GM12891 (cell line): ENCODE measurements around the gene BCAP31.
"Not testable (repeated sequence)": the region's sequence is repeated elsewhere in the genome, so short reads cannot be mapped to it uniquely, and the experiment has no call there.

Experiments
- DNase-seq: peaks from one replicate; pipeline ENCODE4 v3.0.0; 2011; ENCODE audit warnings: low spot score; ENCODE audit not compliant: insufficient read length
- FAIRE-seq: peaks from 2 replicates; lab custom pipeline; 2011; peaks lifted over from hg19 to GRCh38; lab: Jason Lieb, UNC
- PAX5 ChIP-seq: IDR thresholded peaks from 2 replicates; pipeline ENCODE4 v1.6.1; 2011; ENCODE audit warnings: low read length, moderate library complexity, mild to moderate bottlenecking; ENCODE audit not compliant: insufficient read depth, severe bottlenecking
- POLR2A ChIP-seq: IDR thresholded peaks from 2 replicates; pipeline ENCODE4 v1.6.1; 2011; ENCODE audit warnings: low read depth, low read length, control low read depth
- POLR2AphosphoS5 ChIP-seq: IDR thresholded peaks from 2 replicates; pipeline ENCODE4 v1.6.1; 2011; ENCODE audit warnings: low read depth, low read length, control low read depth
- POU2F2 ChIP-seq: IDR thresholded peaks from 2 replicates; pipeline ENCODE4 v1.6.1; 2011; ENCODE audit warnings: low read depth, mild to moderate bottlenecking, control low read depth, low read length, moderate library complexity
- SPI1 ChIP-seq: IDR thresholded peaks from 2 replicates; pipeline ENCODE4 v1.6.1; 2011; ENCODE audit warnings: low read depth, low read length, control low read depth
- TAF1 ChIP-seq: IDR thresholded peaks from 2 replicates; pipeline ENCODE4 v1.6.1; 2011; ENCODE audit warnings: low read depth, low read length, control low read depth

BCAP31 gene

GRCh38 chrX:153692611-153693156 lies 31.5 kb downstream of the BCAP31 start:
- FAIRE-seq (no peak), DNase-seq (no peak)
- TF ChIP-seq SPI1 (no peak), POLR2A (no peak), TAF1 (no peak)

- DNase-seq (no peak), FAIRE-seq (no peak)
- TF ChIP-seq SPI1 (no peak), POU2F2 (no peak), POLR2A (no peak), POLR2AphosphoS5 (no peak), PAX5 (no peak), TAF1 (no peak)
These were observed 32.2 kb downstream of the BCAP31 start for GRCh38 chrX:153692003-153692402.

- FAIRE-seq, DNase-seq: not testable (repeated sequence)
These were observed 33.0 kb downstream of the BCAP31 start for GRCh38 chrX:153691032-153691827.

GRCh38 chrX:153690466-153690865 lies 33.7 kb downstream of the BCAP31 start:
- FAIRE-seq (no peak), DNase-seq (no peak)
- TF ChIP-seq POLR2A (no peak), TAF1 (no peak), PAX5 (no peak), POLR2AphosphoS5 (no peak), SPI1 (no peak), POU2F2 (no peak)

- FAIRE-seq = no peak
- no peak for TF ChIP-seq SPI1
- TF ChIP-seq POLR2A = no peak
- TF ChIP-seq POU2F2 = no peak
- TF ChIP-seq POLR2AphosphoS5 = no peak
- TF ChIP-seq TAF1 = no peak
- no peak for TF ChIP-seq PAX5
- no peak for DNase-seq
These were observed 34.3 kb downstream of the BCAP31 start for GRCh38 chrX:153689654-153690465.

- no peak for DNase-seq
- TF ChIP-seq PAX5 = no peak
- no peak for TF ChIP-seq POLR2AphosphoS5
- no peak for TF ChIP-seq POLR2A
- TF ChIP-seq SPI1 = no peak
- TF ChIP-seq POU2F2 = no peak
- no peak for TF ChIP-seq TAF1
- FAIRE-seq = no peak
These were observed 35.1 kb downstream of the BCAP31 start for GRCh38 chrX:153688911-153689590.

- no peak for FAIRE-seq
- DNase-seq = no peak
- TF ChIP-seq TAF1 = no peak
- no peak for TF ChIP-seq SPI1
- TF ChIP-seq POLR2A = no peak
- TF ChIP-seq PAX5 = no peak
- TF ChIP-seq POU2F2 = no peak
- no peak for TF ChIP-seq POLR2AphosphoS5
These were observed 35.7 kb downstream of the BCAP31 start for GRCh38 chrX:153688506-153688905.

GRCh38 chrX:153688071-153688470 lies 36.1 kb downstream of the BCAP31 start:
- no peak for DNase-seq
- no peak for FAIRE-seq
- TF ChIP-seq PAX5 (no peak), POU2F2 (no peak), POLR2A (no peak)

- FAIRE-seq = no peak
- no peak for TF ChIP-seq POLR2A
- TF ChIP-seq POLR2AphosphoS5 = no peak
- no peak for DNase-seq
These were observed 36.8 kb downstream of the BCAP31 start, which contains the start of gene SLC6A8 for GRCh38 chrX:153687121-153688039. SLC6A8 (plus strand) TSS chrX:153687926; CDS start chrX:153688575, 649 bp downstream.
